ENCODE measurements around the gene ZNF69. TPM values are rescaled to one million over a fixed set of nuclear protein-coding genes. Genes with fewer than 3 reads are reported as not detected.
"Not testable (repeated sequence)": the region's sequence is repeated elsewhere in the genome, so short reads cannot be mapped to it uniquely, and the experiment has no call there.

ZNF69 gene
- 6.2 and 8.8 TPM in 2 replicates for total RNA-seq (2014; rRNA removed)
- 4.7 TPM for polyA plus RNA-seq (2012)

- DNase-seq (ENCODE audit: low read depth), result peak; percentile 69
Measured at GRCh38 chr19:11887611-11888531, at the start of gene ZNF69. TSS of gene ZNF69 (plus strand) at chr19:11887782. CDS start at chr19:11887924, 142 bp downstream.

DNA sequence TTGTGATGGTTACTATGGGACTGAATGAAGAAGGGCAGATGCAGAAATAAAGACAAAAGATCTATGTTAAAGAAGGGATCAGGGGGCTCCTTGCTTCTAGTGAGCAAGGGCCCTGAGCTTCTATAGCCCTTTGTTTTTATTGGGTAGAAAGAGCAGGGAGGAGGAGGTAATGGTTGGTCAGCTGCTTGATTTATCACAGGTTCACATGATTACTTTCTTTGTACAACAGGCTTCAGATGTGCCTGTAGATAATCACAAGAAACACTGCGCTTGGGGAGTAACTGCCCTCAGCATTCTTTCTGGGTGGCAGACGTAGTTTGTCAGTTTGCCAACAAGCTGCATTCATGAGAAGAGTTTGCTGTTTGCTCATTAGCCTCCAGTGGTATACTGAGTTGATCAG lies 43.9 kb upstream of the ZNF69 start:
- DNase-seq (ENCODE audit: low read depth), result no peak

DNA sequence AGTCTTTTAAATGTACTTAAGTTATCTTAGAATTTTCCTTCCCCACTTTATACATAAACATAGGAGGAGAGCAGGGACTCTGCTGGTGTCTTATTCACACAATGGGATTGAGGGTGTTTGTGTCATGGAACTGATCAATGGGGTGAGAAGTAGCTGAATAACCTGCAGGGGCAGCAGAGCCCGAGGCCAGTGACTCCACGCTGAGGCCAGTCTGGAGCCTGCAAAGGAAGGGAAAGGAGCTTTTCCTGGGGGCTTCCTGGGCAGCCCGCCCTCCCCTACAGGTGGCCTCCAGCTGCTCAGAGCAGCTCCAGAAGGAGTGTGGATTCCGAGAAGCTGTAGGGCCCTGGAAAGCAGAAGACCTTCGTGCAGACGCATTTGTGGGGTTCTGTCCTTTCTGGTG lies 40.0 kb upstream of the ZNF69 start:
- DNase-seq (ENCODE audit: low read depth), result not testable (repeated sequence)

GRCh38 chr19:11848200-11848593 lies 39.4 kb upstream of the ZNF69 start:
- no peak for DNase-seq (ENCODE audit: low read depth)

- no peak for DNase-seq (ENCODE audit: low read depth)
Measured at GRCh38 chr19:11848594-11849469, 38.8 kb upstream of the ZNF69 start, which contains the start of gene ZNF439. TSS of gene ZNF439 (plus strand) at chr19:11848726. CDS start at chr19:11848868, 142 bp downstream.

GRCh38 chr19:11850289-11850688 lies 37.3 kb upstream of the ZNF69 start:
- DNase-seq (ENCODE audit: low read depth), result not testable (repeated sequence)

- DNase-seq (ENCODE audit: low read depth), result no peak
Measured at GRCh38 chr19:11853358-11853757, 34.2 kb upstream of the ZNF69 start.

- DNase-seq (ENCODE audit: low read depth), result no peak
Measured at GRCh38 chr19:11856596-11857250, 30.9 kb upstream of the ZNF69 start.

- DNase-seq (ENCODE audit: low read depth), result no peak
Measured at GRCh38 chr19:11860721-11861120, 26.9 kb upstream of the ZNF69 start.

DNA sequence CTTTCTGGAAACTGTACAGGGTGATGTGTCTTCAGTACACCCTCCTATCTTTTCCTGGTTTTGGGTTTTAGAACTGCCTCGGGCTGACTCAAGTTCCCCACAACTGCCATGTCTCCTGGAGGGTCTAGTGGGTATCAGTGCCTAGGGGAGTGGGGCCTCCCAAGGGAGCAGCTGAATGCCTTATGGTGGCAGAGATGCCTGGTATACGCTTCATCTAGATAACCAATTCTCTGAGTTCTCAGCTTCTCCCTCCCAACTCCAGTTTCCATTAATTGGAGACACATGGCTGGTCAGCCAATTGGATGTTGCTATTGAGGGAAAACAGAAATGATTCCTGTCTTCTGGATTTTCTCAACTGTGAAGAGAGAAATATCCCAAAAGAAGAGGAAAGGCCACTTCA lies 26.3 kb upstream of the ZNF69 start:
- no peak for DNase-seq (ENCODE audit: low read depth)

DNA sequence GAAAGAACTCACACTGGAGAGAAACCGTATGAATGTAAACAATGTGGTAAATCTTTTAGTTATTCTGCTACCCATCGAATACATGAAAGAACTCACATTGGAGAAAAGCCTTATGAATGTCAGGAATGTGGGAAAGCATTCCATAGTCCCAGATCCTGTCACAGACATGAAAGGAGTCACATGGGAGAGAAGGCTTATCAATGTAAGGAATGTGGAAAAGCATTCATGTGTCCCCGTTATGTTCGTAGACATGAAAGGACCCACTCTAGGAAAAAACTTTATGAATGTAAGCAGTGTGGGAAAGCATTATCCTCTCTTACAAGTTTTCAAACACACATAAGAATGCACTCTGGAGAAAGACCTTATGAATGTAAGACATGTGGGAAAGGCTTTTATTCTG lies 19.8 kb upstream of the ZNF69 start:
- DNase-seq (ENCODE audit: low read depth), result not testable (repeated sequence)

DNA sequence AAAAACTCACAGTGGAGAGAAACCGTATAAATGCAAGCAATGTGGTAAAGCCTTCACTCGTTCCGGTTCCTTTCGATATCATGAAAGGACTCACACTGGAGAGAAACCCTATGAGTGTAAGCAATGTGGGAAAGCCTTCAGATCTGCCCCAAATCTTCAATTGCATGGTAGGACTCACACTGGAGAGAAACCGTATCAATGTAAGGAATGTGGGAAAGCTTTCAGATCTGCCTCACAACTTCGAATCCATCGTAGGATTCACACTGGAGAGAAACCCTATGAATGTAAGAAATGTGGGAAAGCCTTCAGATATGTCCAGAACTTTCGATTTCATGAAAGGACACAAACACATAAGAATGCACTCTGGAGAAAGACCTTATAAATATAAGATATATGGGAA lies 19.4 kb upstream of the ZNF69 start:
- DNase-seq (ENCODE audit: low read depth), result no peak

- no peak for DNase-seq (ENCODE audit: low read depth)
Measured at GRCh38 chr19:11872624-11873023, 15.0 kb upstream of the ZNF69 start.

- DNase-seq (ENCODE audit: low read depth), result no peak
Measured at GRCh38 chr19:11873762-11874161, 13.8 kb upstream of the ZNF69 start.

DNA sequence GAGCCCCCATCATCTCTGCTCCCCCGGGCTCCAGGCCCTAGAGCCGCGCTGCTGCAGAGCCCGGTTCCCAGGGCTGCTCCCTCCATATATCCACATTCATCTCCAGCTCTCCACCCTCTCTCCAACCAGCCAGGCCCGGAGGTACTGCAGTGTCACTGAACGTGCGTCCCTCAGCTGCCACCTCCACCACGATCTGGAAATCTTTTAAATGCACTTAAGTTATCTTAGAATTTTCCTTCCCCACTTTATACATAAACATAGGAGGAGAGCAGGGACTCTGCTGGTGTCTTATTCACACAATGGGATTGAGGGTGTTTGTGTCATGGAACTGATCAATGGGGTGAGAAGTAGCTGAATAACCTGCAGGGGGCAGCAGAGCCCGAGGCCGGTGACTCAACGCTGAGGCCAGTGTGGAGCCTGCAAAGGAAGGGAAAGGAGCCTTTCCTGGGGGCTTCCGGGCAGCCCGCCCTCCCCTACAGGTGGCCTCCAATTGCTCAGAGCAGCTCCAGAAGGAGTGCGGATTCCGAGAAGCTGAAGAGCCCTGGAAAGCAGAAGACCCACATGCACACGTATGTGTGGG lies 7.8 kb upstream of the ZNF69 start:
- not testable (repeated sequence) for DNase-seq (ENCODE audit: low read depth)

DNA sequence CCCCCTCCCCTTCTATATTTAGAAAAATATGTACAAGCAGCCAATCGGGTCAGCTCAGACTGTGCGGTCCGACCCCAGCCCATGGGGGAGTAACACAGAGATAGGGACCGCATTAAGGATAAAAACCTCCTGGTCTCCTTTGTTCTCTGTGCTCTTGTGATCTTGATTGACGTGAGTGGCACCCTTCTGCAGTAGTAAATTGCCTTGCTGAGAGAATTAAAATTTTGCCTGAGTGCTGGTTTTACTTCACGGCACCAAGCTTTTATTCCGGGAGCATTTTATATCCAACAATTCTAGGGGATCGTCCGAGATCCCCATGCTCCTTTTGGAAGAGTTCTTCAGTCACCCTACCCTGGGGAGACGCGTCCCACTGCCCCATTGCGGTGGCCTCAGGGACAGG lies 7.0 kb upstream of the ZNF69 start:
- DNase-seq (ENCODE audit: low read depth), result no peak

- DNase-seq (ENCODE audit: low read depth), result peak; percentile 45
Measured at GRCh38 chr19:11881151-11881800, 6.3 kb upstream of the ZNF69 start.

DNA sequence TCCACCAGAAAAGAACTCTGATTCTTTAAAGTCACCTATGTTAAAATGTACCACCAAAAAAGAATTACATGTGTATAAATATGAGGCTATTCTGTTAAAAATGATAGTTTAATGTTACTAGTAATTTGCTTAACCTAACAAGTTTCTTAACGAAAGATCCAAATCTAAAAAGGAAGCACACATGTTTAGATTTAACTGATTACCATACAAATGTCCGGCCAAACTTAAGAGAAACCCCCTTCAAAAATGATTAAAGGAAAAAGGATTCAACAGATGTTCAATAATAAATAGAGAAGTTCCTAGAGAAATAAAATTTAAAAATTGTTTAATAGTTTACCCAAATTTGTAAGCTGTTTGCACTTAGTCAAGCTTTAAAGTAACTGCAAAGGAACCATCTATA lies 5.0 kb upstream of the ZNF69 start:
- DNase-seq (ENCODE audit: low read depth), result no peak

GRCh38 chr19:11887234-11887610 lies 360 bp upstream of the ZNF69 start:
- DNase-seq (ENCODE audit: low read depth), result no peak

DNA sequence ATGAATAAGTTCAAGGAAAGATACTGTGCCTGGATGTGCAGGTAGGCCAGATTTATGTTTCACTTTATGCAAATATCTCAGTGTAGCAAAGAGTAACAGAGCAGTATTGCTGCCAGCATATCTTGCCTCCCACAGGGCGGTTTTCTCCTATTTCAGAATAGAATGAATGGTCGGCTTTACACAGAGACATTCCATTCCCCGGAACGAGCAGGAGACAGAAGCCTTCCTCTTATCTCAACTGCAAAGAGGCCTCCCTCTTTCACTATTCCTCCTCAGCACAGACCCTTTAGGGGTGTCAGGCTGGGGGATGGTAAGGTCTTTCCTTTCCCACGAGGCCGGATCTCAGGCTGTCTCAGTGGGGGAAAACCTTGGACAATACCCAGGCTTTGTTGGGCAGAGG lies 2.3 kb downstream of the ZNF69 start:
- DNase-seq (ENCODE audit: low read depth), result not testable (repeated sequence)

- DNase-seq (ENCODE audit: low read depth), result no peak
Measured at GRCh38 chr19:11890634-11891033, 3.1 kb downstream of the ZNF69 start.

Measured in LHCN-M2 (cell line).